A549 (cell line): ENCODE data around the gene ENHO. TPM values are rescaled to one million over a fixed set of nuclear protein-coding genes. Genes with fewer than 3 reads are reported as not detected.

Source experiments
- ATAC-seq, 2 experiments: fragments of 200-7000 bp in 1 of 2; fragments of >200 bp in 1 of 2; cut with Nextera tagmentation in 1 of 2; cut with Tn5 transposase in 1 of 2; 3 replicates each; pipeline versions ENCODE4 v1.8.0 to v1.9.1; 2018 to 2020; ENCODE audit warnings: mild to moderate bottlenecking in 1 of 2, moderate library complexity in 1 of 2
- CTCF ChIA-PET: fragments of 300-600 bp; sonication (Branson Sonifier 250); formaldehyde crosslinking; extraction: SDS; loops from one replicate; lab custom pipeline; 2021; ENCODE audit warnings: antibody characterized with exemption, inconsistent platforms; lab: Yijun Ruan, JAX
- POLR2A ChIA-PET: fragments of 350-600 bp; formaldehyde crosslinking; extraction: SDS; loops from one replicate; lab custom pipeline; 2021; ENCODE audit warnings: antibody characterized with exemption, inconsistent platforms; lab: Yijun Ruan, JAX
- DNase-seq, 2 experiments: peaks; one replicate each; pipeline versions ENCODE4 v3.0.0 to v3.0.0-alpha.2; 2011 to 2016; ENCODE audit warnings: low read depth in 1 of 2, low spot score in 1 of 2
- FAIRE-seq: peaks from 2 replicates; lab custom pipeline; 2011; peaks lifted over from hg19 to GRCh38; lab: Jason Lieb, UNC
- H3K27ac ChIP-seq, 2 experiments: fragments of >200 bp; sonication (Bioruptor Twin); formaldehyde crosslinking; 3 replicates each; pipeline ENCODE4 v1.5.1; 2016 to 2017
- H3K4me1 ChIP-seq: fragments of >200 bp; sonication (Bioruptor Twin); formaldehyde crosslinking; 3 replicates; pipeline ENCODE4 v1.6.1; 2016
- H3K4me2 ChIP-seq: fragments of >200 bp; sonication (Bioruptor Twin); formaldehyde crosslinking; 3 replicates; pipeline ENCODE4 v1.6.1; 2016
- H3K4me3 ChIP-seq: fragments of >200 bp; sonication (Bioruptor Twin); formaldehyde crosslinking; 3 replicates; pipeline ENCODE4 v1.5.1; 2016
- H3K9me3 ChIP-seq: fragments of >200 bp; sonication (Bioruptor Twin); formaldehyde crosslinking; 3 replicates; pipeline ENCODE4 v1.6.1; 2016
- CHD4 ChIP-seq: fragments of 200-600 bp; sonication (generic); IDR thresholded peaks from 2 replicates; pipeline ENCODE4 v1.6.1; 2016; ENCODE audit warnings: antibody characterized with exemption, mild to moderate bottlenecking, borderline replicate concordance
- CTCF ChIP-seq: fragments of >200 bp; sonication (Bioruptor Twin); formaldehyde crosslinking; IDR thresholded peaks from 3 replicates; pipeline ENCODE4 v1.5.1; 2016
- EHMT2 ChIP-seq: fragments of 200-600 bp; sonication (generic); IDR thresholded peaks from 2 replicates; pipeline ENCODE4 v1.6.1; 2016; ENCODE audit warnings: antibody characterized with exemption, low read depth, mild to moderate bottlenecking, moderate library complexity
- ELK1 ChIP-seq: fragments of 150-350 bp; IDR thresholded peaks from 2 replicates; pipeline ENCODE4 v1.6.1; 2014; ENCODE audit warnings: low read depth, mild to moderate bottlenecking, low read length
- EP300 ChIP-seq, 2 experiments: fragments of >200 bp; sonication (Bioruptor Twin); formaldehyde crosslinking; IDR thresholded peaks; 2 replicates in 1 of 2; 3 replicates in 1 of 2; pipeline ENCODE4 v1.6.1; 2016 to 2017
- ESRRA ChIP-seq: fragments of 150-350 bp; IDR thresholded peaks from 2 replicates; pipeline ENCODE4 v1.6.1; 2014; ENCODE audit warnings: mild to moderate bottlenecking, low read length, borderline replicate concordance
- FOSB ChIP-seq: fragments of 250-450 bp; sonication (Bioruptor Pico); IDR thresholded peaks from 2 replicates; pipeline ENCODE4 v1.5.0; 2020; ENCODE audit warnings: mild to moderate bottlenecking, moderate library complexity
- FOSL2 ChIP-seq, 2 experiments: fragments of 450-650 bp in 1 of 2; fragments of >200 bp in 1 of 2; sonication (Bioruptor Twin) in 1 of 2; formaldehyde crosslinking; IDR thresholded peaks; 2 replicates each; pipeline versions ENCODE4 v1.5.0 to v1.6.1; 2016 to 2020; ENCODE audit warnings: mild to moderate bottlenecking in 1 of 2, moderate library complexity in 1 of 2
- FOXS1 ChIP-seq: fragments of 250-450 bp; sonication (Bioruptor Pico); IDR thresholded peaks from 2 replicates; pipeline ENCODE4 v1.5.0; 2020; ENCODE audit warnings: mild to moderate bottlenecking, moderate library complexity
- HDAC2 ChIP-seq: fragments of 200-600 bp; sonication (generic); IDR thresholded peaks from 2 replicates; pipeline ENCODE4 v1.6.1; 2016
- HOXB13 ChIP-seq: fragments of 250-450 bp; sonication (Bioruptor Pico); IDR thresholded peaks from 2 replicates; pipeline ENCODE4 v1.5.0; 2020; ENCODE audit warnings: low read depth, mild to moderate bottlenecking, moderate library complexity
- MAFK ChIP-seq: fragments of 450-650 bp; IDR thresholded peaks from 2 replicates; pipeline ENCODE4 v1.6.1; 2014; ENCODE audit not compliant: partially characterized antibody
- MAX ChIP-seq: IDR thresholded peaks from 2 replicates; pipeline ENCODE4 v1.6.1; 2012
- NFE2L2 ChIP-seq: fragments of 150-350 bp; conservative IDR thresholded peaks from 2 replicates; pipeline ENCODE4 v1.6.1; 2014; ENCODE audit warnings: low read length
- NPAS2 ChIP-seq: fragments of 250-450 bp; sonication (Bioruptor Pico); IDR thresholded peaks from 2 replicates; pipeline ENCODE4 v1.8.0; 2022; ENCODE audit warnings: mild to moderate bottlenecking, moderate library complexity, borderline replicate concordance
- POLR2AphosphoS2 ChIP-seq: conservative IDR thresholded peaks from 2 replicates; pipeline ENCODE4 v1.6.1; 2012; ENCODE audit warnings: low read length, improper control_type of control experiment, inconsistent platforms
- RAD21 ChIP-seq, 2 experiments: fragments of >200 bp in 1 of 2; sonication (Bioruptor Twin) in 1 of 2; formaldehyde crosslinking in 1 of 2; IDR thresholded peaks in 1 of 2; conservative IDR thresholded peaks in 1 of 2; 2 replicates in 1 of 2; 3 replicates in 1 of 2; pipeline ENCODE4 v1.6.1; 2012 to 2018; ENCODE audit warnings: inconsistent platforms in 1 of 2
- RCOR1 ChIP-seq: fragments of 150-350 bp; IDR thresholded peaks from 2 replicates; pipeline ENCODE4 v1.6.1; 2014; ENCODE audit warnings: antibody characterized with exemption, low read length, low read depth
- RNF2 ChIP-seq: fragments of 200-600 bp; sonication (generic); IDR thresholded peaks from 2 replicates; pipeline ENCODE4 v1.6.1; 2016; ENCODE audit warnings: low read depth, mild to moderate bottlenecking, antibody characterized with exemption, moderate library complexity, borderline replicate concordance
- TFCP2L1 ChIP-seq: fragments of 250-450 bp; sonication (Bioruptor Pico); IDR thresholded peaks from 2 replicates; pipeline ENCODE4 v1.5.0; 2021; ENCODE audit warnings: mild to moderate bottlenecking
- ZC3H11A ChIP-seq: fragments of 450-650 bp; IDR thresholded peaks from 2 replicates; pipeline ENCODE4 v1.6.1; 2014; ENCODE audit warnings: antibody characterized with exemption, mild to moderate bottlenecking
- ZFP36 ChIP-seq: fragments of 450-650 bp; IDR thresholded peaks from 2 replicates; pipeline ENCODE4 v1.6.1; 2014; ENCODE audit warnings: borderline replicate concordance; ENCODE audit not compliant: partially characterized antibody
- WGBS: methylation state at CpG from one replicate; pipeline ENCODE4 v1.1.6; 2017; ENCODE audit errors: missing lambda C conversion rate; 5-methylcytosine and 5-hydroxymethylcytosine counted together
- polyA plus RNA-seq, 4 experiments: library from polyadenylated mRNA; depleted of rRNA in 3 of 4; stranded (reverse); fragments of >200 nt; fragmentation: RNase III in 1 of 4; extraction: RNeasy Plus Mini Kit Qiagen cat#74134 plus additional on column Dnase treatment in 1 of 4; gene quantifications; 2 replicates in 3 of 4; 3 replicates in 1 of 4; pipeline ENCODE4 v1.2.3, GENCODE V29; 2011 to 2017

ENHO gene
- polyA plus RNA-seq, 2 of the 4 experiments (the other 2 are of a cell fraction), result 0.28 to 1.7 TPM

GRCh38 chr9:34564617-34565016 is 41.8 kb upstream of the ENHO start:
- WGBS, result 92% methylated on average over 16 of the region's 16 CpGs
- POLR2A ChIA-PET, result no interaction called here
- ATAC-seq (no peak), FAIRE-seq (no peak), DNase-seq (no peak)
- no peak overlapping the region for H3K4me2 ChIP-seq
- CTCF ChIA-PET, result interaction anchor here (1.1 to 4.5 kb wide), 6 partner anchors 17 to 161 kb away, joined by 3 to 31 read pairs (median 6); no protein-coding TSS in a partner anchor
- H3K4me1 ChIP-seq, result peaks cover 9% of the 10 kb centered on the region
- no peaks in the 10 kb centered on the region for H3K9me3 ChIP-seq
- H3K4me3 ChIP-seq, result no peak overlapping the region
- TF ChIP-seq MAX (no peak), FOXS1 (CRISPR knock-in tag) (no peak), CHD4 (no peak), EP300 (IDR thresholded peaks at IDR 0.05) (no peak), RCOR1 (no peak), RNF2 (no peak), NPAS2 (CRISPR knock-in tag) (no peak), MAFK (no peak), HDAC2 (no peak), ESRRA (no peak)
- TF ChIP-seq, all 56 proteins: peak for 0
- H3K27ac ChIP-seq, result no peak overlapping the region

GRCh38 chr9:34563262-34563661 is 40.5 kb upstream of the ENHO start:
- H3K4me1 ChIP-seq, result peaks cover 11% of the 10 kb centered on the region
- ChIA-PET CTCF (interaction anchor here (1.0 to 4.5 kb wide), 9 partner anchors 13 to 160 kb away, joined by 3 to 31 read pairs (median 8); no protein-coding TSS in a partner anchor), POLR2A (no interaction called here)
- FAIRE-seq, result no peak
- H3K9me3 ChIP-seq, result no peaks in the 10 kb centered on the region
- TF ChIP-seq HOXB13 (no peak), ELK1 (no peak), POLR2AphosphoS2 (no peak), MAX (no peak), EHMT2 (no peak), CHD4 (no peak), FOXS1 (CRISPR knock-in tag) (no peak), ZC3H11A (no peak), FOSB (CRISPR knock-in tag) (no peak)
- no peak overlapping the region for H3K4me2 ChIP-seq
- no peak overlapping the region for H3K4me3 ChIP-seq
- H3K27ac ChIP-seq, result no peak overlapping the region
- DNase-seq, result no peak
- no peak for ATAC-seq
- 65% methylated on average over 5 of the region's 5 CpGs for WGBS

- ATAC-seq, result no peak; a peak in 1 of 6 replicates
- no peak overlapping the region for H3K4me2 ChIP-seq
- ChIA-PET POLR2A (no interaction called here), CTCF (interaction anchor here (1.0 to 4.5 kb wide), 8 partner anchors 9 to 56 kb away, joined by 3 to 31 read pairs (median 8); no protein-coding TSS in a partner anchor)
- FAIRE-seq, result no peak
- H3K4me1 ChIP-seq, result peaks cover 11% of the 10 kb centered on the region
- H3K4me3 ChIP-seq, result no peak overlapping the region
- DNase-seq, result peak in 1 of 2 experiments; percentile 23
- TF ChIP-seq TFCP2L1 (CRISPR knock-in tag) (no peak), FOSL2 (IDR thresholded peaks at IDR 0.05) (no peak), FOSL2 (CRISPR knock-in tag; IDR thresholded peaks at IDR 0.05) (no peak), NFE2L2 (no peak), CTCF (peak; percentile 51), ZFP36 (no peak), RAD21 (conservative IDR thresholded peaks at IDR 0.05 in 1 of 2, IDR thresholded peaks at IDR 0.05 in 1 of 2) (peak in 1 of 2 experiments; percentile 38; a peak in 2 of 5 replicates), ESRRA (no peak), ELK1 (no peak)
- H3K9me3 ChIP-seq, result no peaks in the 10 kb centered on the region
- WGBS, result 70% methylated on average over 7 of the region's 7 CpGs
- H3K27ac ChIP-seq, result no peak overlapping the region
These were observed 39.5 kb upstream of the ENHO start for GRCh38 chr9:34562135-34562745.
